Activated effector memory CD4-positive, alpha-beta T cell treated with Interleukin-2 at 50 U/mL for 16 hours (primary cell): ENCODE results near the gene SLC39A10.
"Not testable (repeated sequence)": the region's sequence is repeated elsewhere in the genome, so short reads cannot be mapped to it uniquely, and the experiment has no call there.

Source experiments
- DNase-seq: peaks from one replicate; pipeline ENCODE4 v3.0.0-alpha.2; 2020

The SLC39A10 gene

GRCh38 chr2:195674491-195675221 is 17.6 kb downstream of the SLC39A10 start:
- DNase-seq = no peak

- no peak for DNase-seq
Measured at GRCh38 chr2:195675783-195676427, 18.9 kb downstream of the SLC39A10 start.

GRCh38 chr2:195677290-195677689 is 20.3 kb downstream of the SLC39A10 start:
- DNase-seq = no peak

- no peak for DNase-seq
Measured at GRCh38 chr2:195677884-195678283, 20.9 kb downstream of the SLC39A10 start.

DNA sequence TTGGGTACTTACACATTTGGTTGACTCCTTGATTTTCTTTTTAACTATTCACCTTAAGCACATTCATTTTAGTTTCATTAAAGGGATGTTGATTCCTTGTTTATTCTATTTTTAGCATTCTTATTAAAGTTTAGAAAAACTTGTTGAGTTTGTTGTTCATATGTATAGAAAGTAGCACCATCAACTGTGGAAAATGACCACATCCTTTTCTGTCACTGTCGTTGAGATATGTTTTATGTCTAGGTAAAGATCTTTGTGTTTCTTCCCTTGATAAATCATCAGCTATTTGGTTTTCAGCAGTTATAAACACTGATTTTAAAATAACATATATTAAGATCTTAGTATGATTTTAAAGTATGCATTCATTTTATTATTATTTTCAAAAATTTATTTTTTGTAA is 25.1 kb downstream of the SLC39A10 start:
- DNase-seq = no peak

DNA sequence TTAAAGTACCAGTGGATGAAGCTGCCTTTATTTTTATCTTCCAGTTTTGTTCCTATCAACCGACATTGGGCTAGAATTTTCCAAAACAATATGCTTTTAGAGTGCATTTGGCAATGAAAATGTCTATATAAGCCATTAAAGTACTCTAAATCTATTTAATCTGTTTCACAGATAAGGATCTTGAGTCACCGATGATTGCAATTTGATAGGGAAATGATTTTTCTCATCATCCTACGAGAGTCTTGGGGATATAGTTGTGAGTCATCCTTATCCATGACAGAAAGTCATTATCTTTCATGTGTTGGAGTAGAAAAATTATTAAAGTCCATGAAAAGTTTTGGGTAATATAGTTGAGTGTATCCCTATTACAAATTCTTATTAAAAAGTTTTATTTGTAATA is 26.1 kb downstream of the SLC39A10 start:
- no peak for DNase-seq

DNA sequence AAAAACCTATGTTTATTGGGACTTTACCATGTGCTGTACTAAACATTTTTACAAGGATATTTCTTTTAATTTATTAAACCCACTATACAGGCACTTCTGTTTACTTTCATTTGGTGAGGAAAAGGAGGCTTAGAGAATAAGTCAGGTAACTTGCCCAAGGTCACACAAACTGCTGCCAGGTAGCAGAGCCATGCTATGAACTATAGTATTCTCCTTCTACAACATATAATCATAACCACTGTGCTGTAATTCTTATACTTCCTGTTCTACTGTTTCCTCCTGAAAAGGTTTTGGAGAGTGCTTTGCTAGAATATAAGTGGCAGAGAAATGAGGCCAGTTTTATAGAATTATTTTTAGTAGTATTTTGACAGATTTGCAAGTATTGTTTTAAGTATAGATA is 29.5 kb downstream of the SLC39A10 start:
- no peak for DNase-seq

GRCh38 chr2:195687320-195688086 is 30.5 kb downstream of the SLC39A10 start:
- no peak for DNase-seq

- DNase-seq = not testable (repeated sequence)
Measured at GRCh38 chr2:195692531-195692930, 35.5 kb downstream of the SLC39A10 start.

- DNase-seq = no peak
Measured at GRCh38 chr2:195694553-195694952, 37.5 kb downstream of the SLC39A10 start.

DNA sequence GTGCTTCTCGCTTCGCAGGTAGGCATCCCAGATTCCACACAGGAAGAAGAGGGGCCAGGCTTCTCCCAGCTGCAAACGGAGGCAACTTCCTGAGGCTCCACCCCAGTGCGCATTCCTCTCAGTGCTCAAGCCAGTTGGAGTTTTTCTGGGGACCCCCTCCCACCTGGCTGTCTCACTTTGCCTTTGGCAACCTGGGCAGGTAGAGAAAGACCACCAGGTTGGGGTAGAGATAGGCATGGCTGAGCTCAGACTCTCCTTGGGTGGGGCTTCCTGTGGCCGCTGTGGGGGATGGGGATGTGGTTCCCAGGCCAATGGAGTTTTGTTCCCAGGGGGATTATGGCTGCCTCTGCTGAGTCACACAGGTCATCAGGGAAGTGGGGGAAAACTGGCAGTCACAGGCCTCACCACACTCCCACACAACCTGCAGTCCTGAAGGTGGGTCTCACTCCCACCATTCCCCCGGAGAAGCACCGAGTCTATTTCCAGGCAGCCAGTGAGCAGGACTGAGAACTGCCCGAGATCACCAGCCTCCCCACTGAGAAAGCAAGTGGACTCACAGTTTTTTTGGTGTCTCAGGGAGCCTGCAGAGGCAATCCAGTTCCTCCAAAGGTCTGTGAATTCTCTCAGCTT is 38.1 kb downstream of the SLC39A10 start:
- DNase-seq = no peak

- no peak for DNase-seq
Measured at GRCh38 chr2:195696012-195696411, 39.0 kb downstream of the SLC39A10 start.

- no peak for DNase-seq
Measured at GRCh38 chr2:195697681-195698220, 40.7 kb downstream of the SLC39A10 start.

DNA sequence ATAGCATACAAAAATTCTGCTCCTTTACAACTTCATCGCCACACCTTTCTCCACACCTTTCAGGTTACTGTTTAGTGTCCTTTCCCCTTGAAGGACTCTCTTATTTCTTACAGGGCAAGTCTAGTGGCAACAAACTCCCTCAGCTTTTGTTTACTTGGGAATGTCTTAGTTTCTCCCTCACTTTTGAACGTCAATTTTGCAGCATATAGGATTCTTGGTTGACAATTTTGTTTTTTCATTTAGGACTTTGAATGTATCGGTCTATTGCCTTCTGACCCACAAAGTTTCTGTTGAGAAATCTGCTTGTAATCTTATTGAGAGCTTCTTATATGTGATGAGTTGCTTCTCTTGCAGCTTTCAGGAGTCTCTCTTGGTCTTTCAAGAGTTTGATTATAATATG is 43.5 kb downstream of the SLC39A10 start:
- DNase-seq = no peak

DNA sequence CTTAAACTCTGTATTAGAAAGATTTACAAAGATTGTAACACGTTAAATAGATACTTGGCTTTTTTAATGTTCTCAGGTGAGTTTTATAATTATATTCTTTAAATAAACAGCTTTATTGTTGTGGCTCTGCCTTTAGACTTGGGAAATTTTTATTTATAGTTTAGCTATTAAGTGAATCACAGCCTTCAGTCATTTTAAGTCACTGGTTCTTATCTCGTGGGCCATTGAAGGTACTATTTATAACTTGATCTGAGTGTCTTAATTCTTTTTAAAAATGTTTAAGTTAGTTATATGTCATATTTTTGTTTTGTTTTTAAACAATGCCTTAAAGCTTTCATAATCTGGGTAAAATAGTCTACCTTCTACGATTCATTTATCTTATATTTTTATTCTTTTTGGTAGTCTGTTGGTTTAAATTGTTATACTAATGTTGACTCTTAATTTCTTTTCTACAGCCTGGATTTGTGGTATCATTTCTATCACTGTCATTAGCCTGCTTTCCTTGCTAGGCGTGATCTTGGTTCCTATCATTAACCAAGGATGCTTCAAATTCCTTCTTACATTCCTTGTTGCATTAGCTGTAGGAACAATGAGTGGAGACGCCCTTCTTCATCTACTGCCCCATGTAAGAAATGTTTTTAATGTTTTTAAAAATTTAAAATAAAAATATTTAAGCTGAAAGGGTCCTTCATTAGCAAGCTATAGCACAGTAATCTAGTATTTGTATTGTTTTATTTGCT is 49.3 kb downstream of the SLC39A10 start:
- no peak for DNase-seq

DNA sequence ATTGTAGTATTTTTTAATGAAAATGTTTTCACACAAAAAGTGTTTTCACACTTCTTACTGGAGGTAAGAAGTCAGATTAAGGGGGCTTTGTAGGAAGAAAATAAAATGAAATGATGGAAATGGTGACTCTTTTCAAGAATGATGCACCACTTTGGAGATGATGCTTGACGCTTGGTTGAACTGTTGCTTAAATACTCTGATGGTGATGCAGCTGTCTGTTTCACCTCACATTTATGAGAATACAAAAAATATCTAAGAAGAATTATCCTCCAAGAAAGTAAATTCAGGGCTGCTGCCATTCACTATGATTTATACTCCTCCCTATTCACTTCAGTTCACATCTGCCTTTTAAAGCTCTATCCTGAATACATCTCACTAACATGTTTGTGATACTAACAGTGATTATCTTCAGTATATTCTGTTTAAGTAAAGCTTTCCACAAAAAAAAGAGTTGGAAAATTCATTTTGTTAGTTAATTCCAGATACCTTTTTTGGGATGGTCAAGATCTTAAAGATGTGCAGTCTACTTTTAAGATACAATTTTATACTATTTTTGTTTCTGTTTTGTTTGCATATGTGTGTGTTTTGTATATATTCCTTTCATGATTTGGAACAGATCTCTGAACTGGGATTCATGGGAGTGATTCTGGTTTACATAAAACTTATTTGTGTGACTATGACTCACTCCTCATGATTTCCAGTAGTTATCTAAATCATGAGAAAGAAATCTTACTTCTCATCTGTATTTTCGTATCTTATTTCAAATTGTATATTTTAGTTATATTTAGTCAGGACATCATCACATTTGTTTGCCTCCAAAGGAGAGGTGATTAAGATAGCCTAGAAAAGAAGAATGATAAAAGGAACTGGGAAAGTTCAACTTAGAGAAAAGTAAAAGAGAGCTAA is 53.1 kb downstream of the SLC39A10 start:
- DNase-seq = no peak

GRCh38 chr2:195711478-195711877 is 54.5 kb downstream of the SLC39A10 start:
- no peak for DNase-seq

GRCh38 chr2:195716466-195716865 is 59.4 kb downstream of the SLC39A10 start:
- DNase-seq = no peak

DNA sequence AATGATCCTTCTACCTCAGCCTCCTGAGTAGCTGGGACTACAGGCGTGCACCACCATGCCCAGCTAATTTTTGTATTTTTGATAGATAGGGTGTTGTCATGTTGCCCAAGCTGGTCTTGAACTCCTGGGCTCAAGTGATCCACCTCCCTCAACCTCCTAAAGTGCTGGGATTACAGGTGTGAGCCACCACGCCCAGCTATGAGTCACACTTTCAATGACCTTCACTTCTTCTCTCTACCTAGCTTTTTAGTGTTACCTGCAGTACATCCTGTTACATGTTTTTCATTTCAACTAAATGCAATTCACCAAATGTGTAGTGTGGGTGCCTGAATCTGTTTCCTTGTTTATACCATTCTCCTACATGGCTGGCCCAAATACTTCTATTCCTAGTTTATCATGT is 64.0 kb downstream of the SLC39A10 start:
- no peak for DNase-seq

GRCh38 chr2:195722075-195722474 is 65.0 kb downstream of the SLC39A10 start:
- no peak for DNase-seq

DNA sequence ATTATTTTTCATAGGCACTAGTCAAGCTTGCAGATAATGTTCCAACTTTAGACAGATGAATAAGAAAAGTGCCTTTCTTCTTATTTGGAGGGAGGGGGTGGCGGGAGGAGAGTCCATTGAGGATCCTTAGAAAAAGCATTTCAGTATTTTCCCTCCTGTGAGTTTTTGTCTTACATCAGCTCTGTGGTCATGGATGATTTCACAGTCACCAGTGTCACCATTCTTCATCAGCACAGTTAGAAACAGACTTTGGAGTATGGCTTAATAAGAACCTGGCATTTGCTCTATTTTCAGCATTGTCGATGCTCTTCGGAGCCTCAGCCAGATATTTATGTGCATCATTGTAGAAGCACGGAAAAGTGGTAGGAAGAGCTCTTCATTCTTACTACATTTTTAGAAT is 70.1 kb downstream of the SLC39A10 start:
- DNase-seq = no peak
